Measurements from ENCODE around the gene CYTH3.

DNA sequence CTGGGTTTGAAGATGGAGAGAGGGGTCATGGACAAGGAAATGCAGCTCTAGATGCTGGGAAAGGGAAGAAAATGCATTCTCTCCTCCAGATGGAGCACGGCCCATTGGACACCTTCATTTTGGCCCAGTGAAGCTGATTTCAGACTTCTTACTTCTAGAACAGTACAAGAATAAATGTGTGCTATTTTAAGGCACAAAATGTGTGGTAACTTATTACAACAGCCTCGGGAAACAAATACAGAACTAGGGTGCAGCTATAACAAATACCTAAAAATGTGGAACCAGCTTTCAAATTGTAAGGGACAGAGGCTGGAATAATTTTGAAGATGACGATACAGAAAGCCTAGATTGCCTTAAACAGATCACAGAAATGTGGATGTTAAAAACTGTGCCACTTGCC is 54.1 kb downstream of the CYTH3 start:
- no peak for TF ChIP-seq POLR2AphosphoS5 (IDR thresholded peaks at IDR 0.05; ENCODE audit: low read depth)
- TF ChIP-seq, protein P1, sequence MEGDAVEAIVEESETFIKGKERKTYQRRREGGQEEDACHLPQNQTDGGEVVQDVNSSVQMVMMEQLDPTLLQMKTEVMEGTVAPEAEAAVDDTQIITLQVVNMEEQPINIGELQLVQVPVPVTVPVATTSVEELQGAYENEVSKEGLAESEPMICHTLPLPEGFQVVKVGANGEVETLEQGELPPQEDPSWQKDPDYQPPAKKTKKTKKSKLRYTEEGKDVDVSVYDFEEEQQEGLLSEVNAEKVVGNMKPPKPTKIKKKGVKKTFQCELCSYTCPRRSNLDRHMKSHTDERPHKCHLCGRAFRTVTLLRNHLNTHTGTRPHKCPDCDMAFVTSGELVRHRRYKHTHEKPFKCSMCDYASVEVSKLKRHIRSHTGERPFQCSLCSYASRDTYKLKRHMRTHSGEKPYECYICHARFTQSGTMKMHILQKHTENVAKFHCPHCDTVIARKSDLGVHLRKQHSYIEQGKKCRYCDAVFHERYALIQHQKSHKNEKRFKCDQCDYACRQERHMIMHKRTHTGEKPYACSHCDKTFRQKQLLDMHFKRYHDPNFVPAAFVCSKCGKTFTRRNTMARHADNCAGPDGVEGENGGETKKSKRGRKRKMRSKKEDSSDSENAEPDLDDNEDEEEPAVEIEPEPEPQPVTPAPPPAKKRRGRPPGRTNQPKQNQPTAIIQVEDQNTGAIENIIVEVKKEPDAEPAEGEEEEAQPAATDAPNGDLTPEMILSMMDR (IDR thresholded peaks at IDR 0.05; ENCODE audit: insufficient read depth, low read length), result no peak
- TF ChIP-seq, protein P2, sequence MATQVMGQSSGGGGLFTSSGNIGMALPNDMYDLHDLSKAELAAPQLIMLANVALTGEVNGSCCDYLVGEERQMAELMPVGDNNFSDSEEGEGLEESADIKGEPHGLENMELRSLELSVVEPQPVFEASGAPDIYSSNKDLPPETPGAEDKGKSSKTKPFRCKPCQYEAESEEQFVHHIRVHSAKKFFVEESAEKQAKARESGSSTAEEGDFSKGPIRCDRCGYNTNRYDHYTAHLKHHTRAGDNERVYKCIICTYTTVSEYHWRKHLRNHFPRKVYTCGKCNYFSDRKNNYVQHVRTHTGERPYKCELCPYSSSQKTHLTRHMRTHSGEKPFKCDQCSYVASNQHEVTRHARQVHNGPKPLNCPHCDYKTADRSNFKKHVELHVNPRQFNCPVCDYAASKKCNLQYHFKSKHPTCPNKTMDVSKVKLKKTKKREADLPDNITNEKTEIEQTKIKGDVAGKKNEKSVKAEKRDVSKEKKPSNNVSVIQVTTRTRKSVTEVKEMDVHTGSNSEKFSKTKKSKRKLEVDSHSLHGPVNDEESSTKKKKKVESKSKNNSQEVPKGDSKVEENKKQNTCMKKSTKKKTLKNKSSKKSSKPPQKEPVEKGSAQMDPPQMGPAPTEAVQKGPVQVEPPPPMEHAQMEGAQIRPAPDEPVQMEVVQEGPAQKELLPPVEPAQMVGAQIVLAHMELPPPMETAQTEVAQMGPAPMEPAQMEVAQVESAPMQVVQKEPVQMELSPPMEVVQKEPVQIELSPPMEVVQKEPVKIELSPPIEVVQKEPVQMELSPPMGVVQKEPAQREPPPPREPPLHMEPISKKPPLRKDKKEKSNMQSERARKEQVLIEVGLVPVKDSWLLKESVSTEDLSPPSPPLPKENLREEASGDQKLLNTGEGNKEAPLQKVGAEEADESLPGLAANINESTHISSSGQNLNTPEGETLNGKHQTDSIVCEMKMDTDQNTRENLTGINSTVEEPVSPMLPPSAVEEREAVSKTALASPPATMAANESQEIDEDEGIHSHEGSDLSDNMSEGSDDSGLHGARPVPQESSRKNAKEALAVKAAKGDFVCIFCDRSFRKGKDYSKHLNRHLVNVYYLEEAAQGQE (IDR thresholded peaks at IDR 0.05; ENCODE audit: insufficient replicate concordance, low read depth), result no peak

Data from HL-60 (cell line).